Subcutaneous adipose tissue (tissue), 4 donors: ENCODE results near the gene RET. TPM values are rescaled to one million over a fixed set of nuclear protein-coding genes. Genes with fewer than 3 reads are reported as not detected.

Source experiments
- CTCF ChIP-seq: fragments of 450-650 bp; IDR thresholded peaks from one replicate; pipeline ENCODE4 v1.5.1; 2016; ENCODE audit warnings: low read depth, mild to moderate bottlenecking, control low read depth, antibody characterized with exemption, moderate library complexity
- total RNA-seq, 4 donors: library from RNA; depleted of rRNA; stranded (reverse); fragments of >200 nt; gene quantifications; one replicate each; pipeline ENCODE4 v1.1.0, GENCODE V29; 2016

The RET gene
- total RNA-seq = 1 to 10 TPM in 1 of 4 donors, under 1 TPM in 3; 0.19 to 1.9 (median 0.49) TPM

GRCh38 chr10:43076876-43077420 is at the start of gene RET:
TSS of gene RET (plus strand) at chr10:43077069. CDS start at chr10:43077259, 190 bp downstream.
- TF ChIP-seq CTCF = no peak

- no peak for TF ChIP-seq CTCF
Observed at GRCh38 chr10:43027331-43027955, 49.4 kb upstream of the RET start.

GRCh38 chr10:43028143-43028542 is 48.7 kb upstream of the RET start:
- TF ChIP-seq CTCF = no peak

GRCh38 chr10:43029043-43029442 is 47.8 kb upstream of the RET start:
- TF ChIP-seq CTCF = no peak

GRCh38 chr10:43032613-43033012 is 44.3 kb upstream of the RET start:
- no peak for TF ChIP-seq CTCF

- TF ChIP-seq CTCF = no peak
Observed at GRCh38 chr10:43035800-43036199, 41.1 kb upstream of the RET start.

GRCh38 chr10:43036481-43037428 is 40.1 kb upstream of the RET start:
- TF ChIP-seq CTCF = no peak
